ENCODE measurements around the gene TNIK. TPM values are rescaled to one million over a fixed set of nuclear protein-coding genes. Genes with fewer than 3 reads are reported as not detected.

The TNIK gene
- total RNA-seq, 4 donors from 2014 or later, result 32.9 to 52.0 (median 40.2) TPM

- Histone ChIP-seq H3K27ac (no peak overlapping the region), H3K4me1 (peaks cover 0 to 16% (median 7%) of the 10 kb centered on the region in 4 donors), H3K27me3 (no peaks in the 10 kb centered on the region), H3K36me3 (no peaks in the 10 kb centered on the region), H3K4me3 (no peak overlapping the region), H3K9me3 (no peaks in the 10 kb centered on the region)
- DNase-seq, result no peak
- 50 to 77% methylated on average over 2 to 3 of the region's 3 CpGs for WGBS, 2 donors (ENCODE audit: low coverage in 1 of 2)
- intact Hi-C loops (cut with DNase I; ENCODE audit: low total_unique reads), result no loop called here
- TF ChIP-seq CTCF (IDR thresholded peaks at IDR 0.05) (no peak), POLR2AphosphoS5 (IDR thresholded peaks at IDR 0.05) (no peak), EP300 (IDR thresholded peaks at IDR 0.05; ENCODE audit: low read depth) (no peak), POLR2A (IDR thresholded peaks at IDR 0.05) (no peak)
- in situ Hi-C loops (cut with MboI; ENCODE audit: low pct_ligation_motif_present in 1 of 4, low pct_unique_long_range_greater_than_20kb in 1 of 4, low sequenced_read_pairs in 3 of 4), result no loop called here
These were observed 70.7 kb downstream of the TNIK start for GRCh38 chr3:171389491-171389890.

- TF ChIP-seq POLR2AphosphoS5 (IDR thresholded peaks at IDR 0.05) (no peak), EP300 (IDR thresholded peaks at IDR 0.05; ENCODE audit: low read depth) (no peak), POLR2A (IDR thresholded peaks at IDR 0.05) (no peak)
- H3K4me1 ChIP-seq, result peaks cover 0 to 19% (median 7%) of the 10 kb centered on the region in 4 donors
- H3K4me3 ChIP-seq, result no peak overlapping the region
- H3K36me3 ChIP-seq, result no peaks in the 10 kb centered on the region
- in situ Hi-C loops (cut with MboI; ENCODE audit: low pct_ligation_motif_present in 1 of 4, low pct_unique_long_range_greater_than_20kb in 1 of 4, low sequenced_read_pairs in 3 of 4) (no loop called here), intact Hi-C loops (cut with DNase I; ENCODE audit: low total_unique reads) (no loop called here)
- no peaks in the 10 kb centered on the region for H3K9me3 ChIP-seq
- no peak overlapping the region for H3K27ac ChIP-seq
- no peak for DNase-seq
- no peaks in the 10 kb centered on the region for H3K27me3 ChIP-seq
- 46% methylated on average over 1 of the region's 1 CpG; no CpG with 5 or more reads in 1 of the 2 donors for WGBS, 2 donors (ENCODE audit: low coverage in 1 of 2)
These were observed 71.7 kb downstream of the TNIK start for GRCh38 chr3:171388527-171388926.

GRCh38 chr3:171387062-171387461, 73.1 kb downstream of the TNIK start:
- no peak overlapping the region for H3K4me3 ChIP-seq
- H3K36me3 ChIP-seq, result no peaks in the 10 kb centered on the region
- intact Hi-C loops (cut with DNase I; ENCODE audit: low total_unique reads), result no loop called here
- no peak overlapping the region for H3K27ac ChIP-seq
- DNase-seq, result no peak
- no peak for TF ChIP-seq CTCF (IDR thresholded peaks at IDR 0.05)
- TF ChIP-seq POLR2A (IDR thresholded peaks at IDR 0.05), result no peak
- no peak for TF ChIP-seq POLR2AphosphoS5 (IDR thresholded peaks at IDR 0.05)
- no peak for TF ChIP-seq EP300 (IDR thresholded peaks at IDR 0.05; ENCODE audit: low read depth)
- in situ Hi-C loops (cut with MboI; ENCODE audit: low pct_ligation_motif_present in 1 of 4, low pct_unique_long_range_greater_than_20kb in 1 of 4, low sequenced_read_pairs in 3 of 4), result no loop called here
- no peaks in the 10 kb centered on the region for H3K9me3 ChIP-seq
- H3K27me3 ChIP-seq, result no peaks in the 10 kb centered on the region
- H3K4me1 ChIP-seq, result peaks cover 0 to 17% (median 5%) of the 10 kb centered on the region in 4 donors

- H3K27ac ChIP-seq, result no peak overlapping the region
- H3K4me1 ChIP-seq, result peaks cover 0 to 26% (median 8%) of the 10 kb centered on the region in 4 donors
- no peak for TF ChIP-seq POLR2AphosphoS5 (IDR thresholded peaks at IDR 0.05)
- no peak for TF ChIP-seq CTCF (IDR thresholded peaks at IDR 0.05)
- no peak for TF ChIP-seq EP300 (IDR thresholded peaks at IDR 0.05; ENCODE audit: low read depth)
- no peak for TF ChIP-seq POLR2A (IDR thresholded peaks at IDR 0.05)
- no peak for DNase-seq
- H3K36me3 ChIP-seq, result no peaks in the 10 kb centered on the region
- in situ Hi-C loops (cut with MboI; ENCODE audit: low pct_ligation_motif_present in 1 of 4, low pct_unique_long_range_greater_than_20kb in 1 of 4, low sequenced_read_pairs in 3 of 4) (no loop called here), intact Hi-C loops (cut with DNase I; ENCODE audit: low total_unique reads) (no loop called here)
- no peaks in the 10 kb centered on the region for H3K27me3 ChIP-seq
- H3K9me3 ChIP-seq, result no peaks in the 10 kb centered on the region
- 91 to 92% methylated on average over 5 of the region's 5 CpGs for WGBS, 2 donors (ENCODE audit: low coverage in 1 of 2)
- H3K4me3 ChIP-seq, result no peak overlapping the region
These were observed 75.1 kb downstream of the TNIK start for GRCh38 chr3:171385086-171385485.
